Neural cell (in vitro differentiated cells): Measurements from ENCODE around the gene TEFM. TPM values are rescaled to one million over a fixed set of nuclear protein-coding genes. Genes with fewer than 3 reads are reported as not detected.

Experiments used
- H2AFZ ChIP-seq: fragments of 200-600, 300-800 bp; sonication (generic), shearing (Covaris generic); 2 replicates; pipeline ENCODE4 v1.6.0; 2014; ENCODE audit warnings: low read depth, mild to moderate bottlenecking, antibody characterized with exemption, low read length, moderate library complexity
- H3F3A ChIP-seq: fragments of 200-600 bp; shearing (Covaris generic); 2 replicates; pipeline ENCODE4 v1.6.1; 2016; ENCODE audit warnings: mild to moderate bottlenecking, moderate library complexity, mixed read lengths, antibody characterized with exemption, low read length; ENCODE audit not compliant: insufficient read depth, poor library complexity, severe bottlenecking
- H3K27ac ChIP-seq: fragments of 200-600, 300-800 bp; sonication (generic), shearing (Covaris generic); 2 replicates; pipeline ENCODE4 v1.5.1; 2014; ENCODE audit warnings: mild to moderate bottlenecking, low read length, moderate library complexity
- H3K27me3 ChIP-seq: fragments of 300-800, 200-600 bp; sonication (generic), shearing (Covaris generic); 2 replicates; pipeline ENCODE4 v1.6.0; 2014; ENCODE audit warnings: mild to moderate bottlenecking, low read depth, low read length, moderate library complexity; ENCODE audit not compliant: insufficient read depth
- H3K36me3 ChIP-seq: fragments of 300-800, 200-600 bp; sonication (generic), shearing (Covaris generic); 2 replicates; pipeline ENCODE4 v1.5.1; 2014; ENCODE audit warnings: mild to moderate bottlenecking, antibody characterized with exemption, low read length, moderate library complexity; ENCODE audit not compliant: insufficient read depth
- H3K4me2 ChIP-seq: fragments of 300-800, 200-600 bp; sonication (generic), shearing (Covaris generic); 2 replicates; pipeline ENCODE4 v1.6.0; 2014; ENCODE audit warnings: mild to moderate bottlenecking, low read length
- H3K4me3 ChIP-seq: fragments of 300-800, 200-600 bp; sonication (generic), shearing (Covaris generic); 2 replicates; pipeline ENCODE4 v1.5.1; 2014; ENCODE audit warnings: mild to moderate bottlenecking, low read length, moderate library complexity
- H3K79me2 ChIP-seq: fragments of 200-600 bp; shearing (Covaris generic); replicated peaks from 2 replicates; pipeline ENCODE4 v1.6.0; 2014; ENCODE audit warnings: mild to moderate bottlenecking, low read length, moderate library complexity; ENCODE audit not compliant: insufficient read depth
- H3K9ac ChIP-seq: fragments of 300-800, 200-600 bp; sonication (generic), shearing (Covaris generic); 2 replicates; pipeline ENCODE4 v1.6.1; 2016; ENCODE audit warnings: mild to moderate bottlenecking, low read length, mixed read lengths
- H3K9me2 ChIP-seq: fragments of 200-600 bp; shearing (Covaris generic); 2 replicates; pipeline ENCODE4 v1.6.1; 2016; ENCODE audit warnings: mild to moderate bottlenecking, low read length, mixed read lengths; ENCODE audit not compliant: insufficient read depth
- H3K9me3 ChIP-seq: fragments of 200-600, 300-800 bp; sonication (generic), shearing (Covaris generic); 2 replicates; pipeline ENCODE4 v1.6.1; 2016; ENCODE audit warnings: mild to moderate bottlenecking, mixed run types, low read length, moderate library complexity, mixed read lengths
- H4K20me1 ChIP-seq: fragments of 200-600 bp; shearing (Covaris generic); 2 replicates; pipeline ENCODE4 v1.6.1; 2016; ENCODE audit warnings: mild to moderate bottlenecking, mixed run types; ENCODE audit not compliant: insufficient read depth
- CTCF ChIP-seq: fragments of 450-650 bp; IDR thresholded peaks from 2 replicates; pipeline ENCODE4 v1.5.1; 2014; ENCODE audit warnings: antibody characterized with exemption, mild to moderate bottlenecking, moderate library complexity; ENCODE audit not compliant: poor library complexity, severe bottlenecking
- EP300 ChIP-seq: fragments of 450-650 bp; conservative IDR thresholded peaks from 2 replicates; pipeline ENCODE4 v1.6.1; 2014; ENCODE audit warnings: antibody characterized with exemption, mild to moderate bottlenecking, moderate library complexity; ENCODE audit not compliant: poor library complexity, severe bottlenecking
- EZH2 ChIP-seq: fragments of 200-600, 300-800 bp; shearing (Covaris generic), sonication (generic); IDR thresholded peaks from 2 replicates; pipeline ENCODE4 v1.6.1; 2014; ENCODE audit warnings: antibody characterized with exemption, low read length, borderline replicate concordance, mild to moderate bottlenecking; ENCODE audit not compliant: insufficient read depth, poor library complexity, severe bottlenecking
- MXI1 ChIP-seq: fragments of 450-650 bp; conservative IDR thresholded peaks from 2 replicates; pipeline ENCODE4 v1.6.1; 2014; ENCODE audit warnings: antibody characterized with exemption, mild to moderate bottlenecking; ENCODE audit not compliant: poor library complexity, severe bottlenecking
- POLR2AphosphoS5 ChIP-seq: IDR thresholded peaks from 2 replicates; pipeline ENCODE4 v1.6.1; 2012
- RAD21 ChIP-seq: fragments of 450-650 bp; conservative IDR thresholded peaks from 2 replicates; pipeline ENCODE4 v1.6.1; 2014; ENCODE audit warnings: antibody characterized with exemption, mild to moderate bottlenecking, moderate library complexity
- REST ChIP-seq: IDR thresholded peaks from 2 replicates; pipeline ENCODE4 v1.6.1; 2012; ENCODE audit warnings: borderline replicate concordance
- SMC3 ChIP-seq: fragments of 450-650 bp; conservative IDR thresholded peaks from 2 replicates; pipeline ENCODE4 v1.6.1; 2014; ENCODE audit warnings: antibody characterized with exemption, mild to moderate bottlenecking, moderate library complexity; ENCODE audit not compliant: poor library complexity
- TAF1 ChIP-seq: IDR thresholded peaks from 2 replicates; pipeline ENCODE4 v1.6.1; 2012; ENCODE audit warnings: low read depth
- polyA plus RNA-seq: library from polyadenylated mRNA; depleted of rRNA; stranded (reverse); fragments of >200 nt; gene quantifications from 2 replicates; pipeline ENCODE4 v1.2.3, GENCODE V29; 2014
- small RNA-seq, 3 experiments: library from RNA; depleted of rRNA; stranded (forward); fragments of <200 nt; gene quantifications; one replicate each; pipeline ENCODE3, GENCODE V24; 2012

Gene TEFM
- polyA plus RNA-seq, 1 donor from 2014 or later: 15.2 TPM

- Histone ChIP-seq H3K4me2 (no peak overlapping the region), H4K20me1 (no peaks in the 10 kb centered on the region), H3K9me3 (no peaks in the 10 kb centered on the region), H3F3A (no peaks in the 10 kb centered on the region), H3K9me2 (no peaks in the 10 kb centered on the region), H3K27me3 (no peaks in the 10 kb centered on the region), H3K27ac (no peak overlapping the region), H3K79me2 (no peaks in the 10 kb centered on the region), H3K36me3 (no peaks in the 10 kb centered on the region), H3K4me3 (no peak overlapping the region), H3K9ac (no peak overlapping the region), H2AFZ (no peak overlapping the region)
- no peak for TF ChIP-seq EZH2
- no peak for TF ChIP-seq POLR2AphosphoS5
- no peak for TF ChIP-seq SMC3
- TF ChIP-seq RAD21: no peak
- no peak for TF ChIP-seq EP300
- no peak for TF ChIP-seq CTCF
- TF ChIP-seq MXI1: no peak
- no peak for TF ChIP-seq TAF1
- TF ChIP-seq REST: no peak
Measured at GRCh38 chr17:30854146-30854545, 51.9 kb downstream of the TEFM start.

Small RNA genes lying within 50 kb of the gene (small RNA-seq; reads per million reads assigned to genes)
- 0 reads per million in 3 experiments for gene RNU6-298P

Other genes starting within 250 kb of the TEFM start
- gene CRLF3, start 81.5 kb downstream of the TEFM start, polyA plus RNA-seq: 6.7 and 8.3 TPM in 2 replicates
- gene ATAD5, start 74.3 kb downstream of the TEFM start, polyA plus RNA-seq: 5.3 and 6.3 TPM in 2 replicates
- 0.92 and 1.1 TPM in 2 replicates for gene ADAP2, start 15.7 kb upstream of the TEFM start, polyA plus RNA-seq
- gene RNF135, start 64.8 kb upstream of the TEFM start, polyA plus RNA-seq: 0.17 and 1.1 TPM in 2 replicates
- 21.2 and 22.4 TPM in 2 replicates for gene NF1, start 188.7 kb upstream of the TEFM start, polyA plus RNA-seq